HG02938 (cell line): ENCODE results near the gene PPP1R12B.
"Not testable (repeated sequence)": the region's sequence is repeated elsewhere in the genome, so short reads cannot be mapped to it uniquely, and the experiment has no call there.

Experiments
- ATAC-seq: cut with Tn5 transposase; IDR thresholded peaks from one replicate; pipeline ENCODE4 v1.9.1; 2021; ENCODE audit warnings: mild to moderate bottlenecking, moderate library complexity; ENCODE audit not compliant: unreplicated experiment

Gene PPP1R12B

GRCh38 chr1:202599669-202600431, 251.4 kb downstream of the PPP1R12B start:
- no peak for ATAC-seq

GRCh38 chr1:202600432-202601041, 252.0 kb downstream of the PPP1R12B start:
- ATAC-seq: no peak

- ATAC-seq: no peak
These were observed 254.9 kb downstream of the PPP1R12B start for GRCh38 chr1:202603435-202603834.

- no peak for ATAC-seq
These were observed 257.0 kb downstream of the PPP1R12B start for GRCh38 chr1:202605515-202605914.

GRCh38 chr1:202612036-202612435, 263.5 kb downstream of the PPP1R12B start:
- ATAC-seq: not testable (repeated sequence)

DNA sequence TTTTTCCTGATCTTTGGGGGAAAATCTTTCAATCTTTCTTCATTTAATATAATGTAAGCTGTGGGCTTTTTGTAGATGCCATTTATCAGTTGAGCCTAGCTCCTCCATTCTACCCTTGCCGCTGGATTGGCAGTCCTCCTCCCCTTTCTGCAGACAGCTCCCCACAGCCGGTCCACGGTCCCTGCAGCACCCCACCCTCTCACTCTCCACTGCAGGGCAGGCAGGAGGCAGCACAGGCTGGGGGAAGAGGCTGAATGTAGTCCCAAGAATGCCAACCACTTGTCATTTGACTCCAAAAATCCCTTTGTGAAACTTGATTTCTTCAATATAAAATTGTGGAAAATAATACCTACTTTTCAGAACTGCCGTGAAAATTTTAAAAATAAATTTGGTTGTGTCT, 265.1 kb downstream of the PPP1R12B start:
- ATAC-seq: no peak

DNA sequence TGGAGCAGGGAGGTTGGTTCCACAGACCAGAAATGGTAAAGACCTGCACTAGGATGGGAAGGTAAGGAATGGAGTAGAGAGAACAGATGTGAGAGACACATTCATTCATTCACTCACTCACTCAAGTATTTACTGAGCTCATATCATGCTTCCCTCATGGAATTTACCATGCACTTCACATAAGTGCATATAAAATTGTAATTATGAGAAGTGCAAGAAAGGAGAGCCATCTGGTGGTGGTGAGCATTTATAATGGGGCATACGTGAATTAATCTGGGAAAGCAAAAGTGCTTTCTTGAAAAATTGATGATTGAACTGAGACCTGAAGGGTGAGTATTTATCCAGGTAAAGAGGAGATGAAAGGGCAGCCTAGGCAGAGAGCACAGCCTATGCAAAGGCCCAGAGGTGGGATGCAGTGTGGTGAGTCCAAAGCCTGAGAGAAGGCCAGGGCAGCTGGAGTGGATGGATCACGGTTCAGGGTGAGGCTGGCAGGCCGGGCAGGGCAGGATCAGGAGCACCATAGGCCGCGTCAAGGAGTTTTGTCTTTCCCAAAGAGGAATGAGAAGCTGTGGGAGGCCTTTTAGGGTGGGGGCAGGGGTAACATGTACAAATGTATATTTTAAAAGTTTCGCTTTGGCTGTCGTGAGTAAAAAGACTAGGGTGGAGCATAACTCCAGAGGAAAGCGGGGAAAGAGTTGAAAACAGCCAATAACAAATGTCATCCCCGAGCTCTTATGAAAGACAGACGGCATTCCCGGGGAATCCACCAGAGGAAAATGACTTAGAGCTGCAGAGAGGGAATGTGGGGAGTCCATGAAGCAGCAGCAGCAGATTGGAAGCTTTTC, 266.1 kb downstream of the PPP1R12B start:
- not testable (repeated sequence) for ATAC-seq

- ATAC-seq: not testable (repeated sequence)
These were observed 266.7 kb downstream of the PPP1R12B start for GRCh38 chr1:202615208-202615500.

DNA sequence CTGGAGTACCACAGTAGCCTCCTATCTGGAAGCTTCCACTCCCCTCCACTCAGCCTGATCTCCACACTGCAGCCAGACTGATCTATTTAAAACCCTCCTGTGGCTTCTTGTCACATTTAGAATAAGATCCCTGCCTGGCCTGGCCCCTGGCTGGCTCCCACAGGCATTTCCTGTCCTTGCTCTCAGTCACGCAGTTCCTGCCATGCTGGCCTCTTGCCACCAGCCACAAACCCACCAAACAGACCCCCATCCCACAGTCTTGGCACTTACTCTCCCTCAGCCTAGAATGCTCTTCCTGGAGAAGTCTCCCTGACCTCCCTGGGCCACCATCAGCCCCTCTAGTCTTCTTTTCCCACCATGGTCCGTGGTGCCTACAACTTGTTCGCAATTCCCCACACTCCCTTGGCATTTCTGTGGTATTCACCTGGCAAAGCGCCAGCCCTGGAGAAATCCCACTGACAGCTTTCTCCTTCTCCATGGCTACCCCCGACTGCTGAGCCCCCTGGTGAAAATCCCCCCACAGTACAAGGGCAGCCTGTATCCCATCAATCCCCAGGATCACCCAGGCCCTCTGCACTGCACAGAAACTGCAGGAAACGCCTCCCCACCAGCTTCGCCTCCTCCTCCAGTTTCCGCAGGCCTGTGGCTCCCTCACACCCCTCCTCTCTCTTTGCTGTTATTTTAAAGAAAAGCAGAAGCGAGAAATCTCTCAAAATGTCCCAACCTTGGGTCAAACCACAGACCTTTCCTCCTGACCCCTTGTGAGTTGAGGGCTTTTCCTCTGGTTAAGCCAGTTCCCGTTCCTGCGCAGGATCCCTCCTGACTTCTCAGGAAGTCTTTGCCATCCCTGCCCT, 267.2 kb downstream of the PPP1R12B start:
- peak; percentile 60 for ATAC-seq

- ATAC-seq: peak; percentile 25
These were observed 267.9 kb downstream of the PPP1R12B start for GRCh38 chr1:202616355-202616915.

DNA sequence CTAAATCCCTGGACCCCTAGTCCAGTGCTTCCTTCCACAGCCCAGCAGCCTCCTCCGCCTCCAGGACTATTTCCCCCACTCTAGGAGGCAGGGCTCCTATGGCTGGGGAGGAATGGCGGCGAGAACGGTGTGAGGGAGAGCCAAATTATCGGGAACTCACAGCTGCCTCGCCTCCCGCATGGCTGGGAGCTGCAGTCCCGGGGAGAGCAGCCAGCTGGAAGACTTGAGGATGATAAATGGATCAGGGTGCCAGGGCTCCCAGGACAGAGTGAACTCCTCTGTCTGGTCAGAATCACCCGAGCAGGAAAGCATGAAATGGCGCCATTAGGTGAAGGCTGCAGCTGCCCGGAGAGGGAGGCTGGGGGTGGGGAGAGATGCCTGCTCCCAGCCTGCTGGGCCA, 270.5 kb downstream of the PPP1R12B start:
- ATAC-seq: not testable (repeated sequence)

DNA sequence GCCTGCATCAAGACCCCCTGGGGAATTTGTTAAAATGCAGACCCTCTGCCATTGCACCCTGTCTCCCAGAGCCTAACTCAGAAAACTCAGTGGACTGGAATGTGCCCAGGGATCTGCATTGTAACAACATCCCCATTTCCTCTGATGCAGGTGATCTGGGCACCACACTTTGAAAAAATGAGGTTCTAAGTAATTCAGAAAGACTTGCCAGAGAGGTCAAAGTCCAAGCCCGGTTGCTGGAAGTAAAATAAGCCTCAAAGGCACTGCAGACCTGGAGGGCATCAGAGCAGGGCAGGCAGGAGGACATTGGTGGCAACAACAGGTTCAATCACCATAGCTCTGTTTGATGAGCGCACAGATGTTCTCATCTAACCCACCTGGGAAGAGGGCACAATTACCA, 271.0 kb downstream of the PPP1R12B start:
- ATAC-seq: no peak

- not testable (repeated sequence) for ATAC-seq
These were observed 271.5 kb downstream of the PPP1R12B start for GRCh38 chr1:202620036-202620435.

DNA sequence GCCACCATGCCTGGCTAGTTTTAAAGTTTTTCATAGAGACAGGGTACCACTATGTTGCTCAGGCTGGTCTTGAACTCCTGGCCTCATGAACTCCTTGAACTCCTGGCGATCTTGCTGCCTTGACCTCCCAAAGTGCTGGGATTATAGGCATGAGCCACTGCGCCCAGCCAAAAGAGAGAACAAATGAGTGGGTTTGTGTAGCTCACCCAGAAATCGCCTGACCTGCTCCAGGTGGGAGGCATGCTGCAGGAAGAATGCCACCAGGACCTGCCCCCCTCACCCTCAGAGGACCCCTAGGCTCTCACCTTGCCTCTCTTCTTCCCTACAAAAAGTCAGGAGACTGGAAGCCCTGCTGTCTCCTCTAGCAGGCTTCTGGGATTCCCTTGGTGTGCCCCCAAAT, 272.9 kb downstream of the PPP1R12B start:
- no peak for ATAC-seq

- ATAC-seq: no peak
These were observed 273.9 kb downstream of the PPP1R12B start for GRCh38 chr1:202622388-202622787.

DNA sequence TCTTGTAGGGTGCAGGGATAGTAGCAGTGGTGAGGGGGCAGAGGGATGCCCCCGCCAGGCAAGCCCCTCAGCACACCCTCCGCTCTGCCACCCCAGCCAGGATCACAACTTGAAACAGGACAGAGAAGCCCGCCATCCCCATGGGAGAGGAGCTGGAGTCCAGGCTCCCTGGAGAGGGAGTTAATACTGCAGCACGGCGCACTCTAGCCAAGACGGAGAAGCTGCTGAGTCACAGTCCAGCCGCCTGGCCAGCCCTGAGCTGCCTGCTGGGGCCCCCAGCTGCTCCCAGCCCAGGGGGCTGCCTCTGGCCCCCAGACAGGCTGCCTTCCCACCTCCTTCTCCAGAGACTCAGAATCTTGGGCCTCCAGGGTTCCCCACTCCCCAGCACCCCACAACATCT, 274.6 kb downstream of the PPP1R12B start:
- ATAC-seq: no peak

DNA sequence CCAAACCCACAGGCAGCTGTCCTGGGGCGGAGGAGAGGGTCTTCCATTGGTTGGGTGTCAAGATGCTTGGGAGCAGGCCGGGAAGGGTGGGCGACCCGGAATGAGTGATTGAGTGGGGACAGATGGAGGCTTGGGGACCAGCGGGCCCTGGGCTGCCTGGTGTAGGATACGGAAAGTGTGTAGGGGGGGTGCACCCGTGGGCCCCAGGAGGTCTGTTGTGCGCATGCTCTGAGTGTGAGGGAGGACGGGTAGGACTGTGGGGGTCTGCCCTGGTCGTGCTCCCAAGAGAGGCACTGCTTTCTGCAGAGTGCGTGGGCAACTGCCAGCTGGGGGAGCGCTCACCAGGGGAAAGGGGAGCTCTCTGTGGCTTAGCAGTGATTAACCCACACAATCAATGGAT, 275.0 kb downstream of the PPP1R12B start:
- ATAC-seq: not testable (repeated sequence)

DNA sequence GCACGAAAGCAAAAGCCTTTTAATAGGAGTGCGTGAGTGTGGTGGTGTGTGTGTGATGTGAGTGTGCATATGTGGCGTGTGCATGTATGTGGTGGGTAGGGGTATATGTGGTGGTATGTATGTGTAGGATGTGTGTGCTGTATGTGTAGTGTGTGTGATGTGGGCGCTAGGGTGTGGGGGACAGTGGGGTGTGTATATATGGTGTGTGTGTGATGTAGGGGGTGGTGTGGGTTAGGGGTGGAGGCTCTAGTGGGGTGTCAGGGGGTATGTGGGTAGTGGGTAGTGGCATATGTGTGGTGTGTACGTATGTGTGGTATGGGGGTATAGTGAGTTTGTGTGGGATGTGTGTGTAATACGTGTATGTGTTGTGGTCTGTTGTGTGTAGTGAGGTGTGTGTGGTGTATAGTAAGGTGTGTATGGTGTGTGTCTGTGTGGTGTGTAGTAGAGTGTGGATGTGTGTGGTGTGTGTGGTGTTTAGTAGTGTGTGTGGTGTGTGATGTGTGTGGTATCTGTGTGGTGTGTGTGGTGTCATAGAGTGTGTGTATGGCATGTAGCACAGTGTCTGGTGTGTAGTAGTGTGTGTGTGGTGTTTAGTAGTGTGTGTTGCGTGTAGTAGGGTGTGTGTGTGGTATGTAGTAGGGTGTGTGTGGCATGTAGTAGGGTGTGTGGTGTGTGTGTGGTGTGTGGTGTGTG, 275.7 kb downstream of the PPP1R12B start:
- no peak for ATAC-seq

GRCh38 chr1:202624781-202625108, 276.2 kb downstream of the PPP1R12B start:
- ATAC-seq: no peak
